ENCODE results near the gene NME2.

The NME2 gene

GRCh38 chr17:51188271-51188833 lies 22.1 kb downstream of the NME2 start:
- peaks cover 68% of the 10 kb centered on the region for H3K36me3 ChIP-seq (ENCODE audit: insufficient read depth, insufficient read length, low read length)
- no peaks in the 10 kb centered on the region for H3K9me3 ChIP-seq (ENCODE audit: insufficient read depth, low read length)
- peaks cover 3% of the 10 kb centered on the region for H3K4me1 ChIP-seq (ENCODE audit: insufficient read depth, insufficient read length)
- no peak overlapping the region for H3K4me3 ChIP-seq (ENCODE audit: insufficient read length, low read depth)
- no peak for DNase-seq (ENCODE audit: low read depth, low spot score)
- TF ChIP-seq ZNF274 (IDR thresholded peaks at IDR 0.05; ENCODE audit: low read depth, low read length): no peak
- no peak for TF ChIP-seq SUZ12 (IDR thresholded peaks at IDR 0.05; ENCODE audit: extremely low read depth, insufficient read depth, insufficient read length)
- no peak for TF ChIP-seq YY1 (IDR thresholded peaks at IDR 0.05; ENCODE audit: insufficient read depth, insufficient read length)
- no peak overlapping the region for H3K9ac ChIP-seq (ENCODE audit: insufficient read length, low read depth)
- no peaks in the 10 kb centered on the region for H3K27me3 ChIP-seq (ENCODE audit: insufficient read depth, insufficient read length)

DNA sequence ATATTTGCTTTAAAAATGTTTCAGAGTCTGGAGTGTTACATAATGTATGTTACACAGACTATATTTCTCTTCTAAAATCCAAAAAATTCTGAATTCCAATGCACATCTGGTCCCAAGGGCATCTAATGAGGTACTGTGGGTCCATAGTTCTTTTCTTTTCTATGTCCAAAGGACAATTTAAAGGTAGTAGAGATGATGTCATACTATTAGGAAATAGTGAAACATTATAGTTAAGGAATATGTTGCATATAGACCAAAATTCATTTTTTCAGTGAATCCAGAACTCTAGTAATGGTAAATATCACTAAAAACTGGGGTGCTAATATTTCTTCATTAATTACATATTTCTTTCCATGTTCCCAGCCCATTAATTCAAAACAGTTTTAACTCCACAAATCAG lies 23.0 kb downstream of the NME2 start:
- Histone ChIP-seq H3K9me3 (ENCODE audit: insufficient read depth, low read length) (no peaks in the 10 kb centered on the region), H3K27me3 (ENCODE audit: insufficient read depth, insufficient read length) (no peaks in the 10 kb centered on the region), H3K4me1 (ENCODE audit: insufficient read depth, insufficient read length) (peaks cover 3% of the 10 kb centered on the region), H3K36me3 (ENCODE audit: insufficient read depth, insufficient read length, low read length) (peaks cover 70% of the 10 kb centered on the region), H3K4me3 (ENCODE audit: insufficient read length, low read depth) (no peak overlapping the region), H3K9ac (ENCODE audit: insufficient read length, low read depth) (no peak overlapping the region)
- DNase-seq (ENCODE audit: low read depth, low spot score): no peak
- TF ChIP-seq SUZ12 (IDR thresholded peaks at IDR 0.05; ENCODE audit: extremely low read depth, insufficient read depth, insufficient read length) (no peak), YY1 (IDR thresholded peaks at IDR 0.05; ENCODE audit: insufficient read depth, insufficient read length) (no peak), ZNF274 (IDR thresholded peaks at IDR 0.05; ENCODE audit: low read depth, low read length) (no peak)

GRCh38 chr17:51189628-51190027 lies 23.4 kb downstream of the NME2 start:
- H3K4me3 ChIP-seq (ENCODE audit: insufficient read length, low read depth): no peak overlapping the region
- no peak for DNase-seq (ENCODE audit: low read depth, low spot score)
- no peaks in the 10 kb centered on the region for H3K9me3 ChIP-seq (ENCODE audit: insufficient read depth, low read length)
- H3K27me3 ChIP-seq (ENCODE audit: insufficient read depth, insufficient read length): no peaks in the 10 kb centered on the region
- peaks cover 3% of the 10 kb centered on the region for H3K4me1 ChIP-seq (ENCODE audit: insufficient read depth, insufficient read length)
- TF ChIP-seq SUZ12 (IDR thresholded peaks at IDR 0.05; ENCODE audit: extremely low read depth, insufficient read depth, insufficient read length): no peak
- no peak for TF ChIP-seq ZNF274 (IDR thresholded peaks at IDR 0.05; ENCODE audit: low read depth, low read length)
- no peak for TF ChIP-seq YY1 (IDR thresholded peaks at IDR 0.05; ENCODE audit: insufficient read depth, insufficient read length)
- H3K36me3 ChIP-seq (ENCODE audit: insufficient read depth, insufficient read length, low read length): peaks cover 70% of the 10 kb centered on the region
- H3K9ac ChIP-seq (ENCODE audit: insufficient read length, low read depth): no peak overlapping the region

DNA sequence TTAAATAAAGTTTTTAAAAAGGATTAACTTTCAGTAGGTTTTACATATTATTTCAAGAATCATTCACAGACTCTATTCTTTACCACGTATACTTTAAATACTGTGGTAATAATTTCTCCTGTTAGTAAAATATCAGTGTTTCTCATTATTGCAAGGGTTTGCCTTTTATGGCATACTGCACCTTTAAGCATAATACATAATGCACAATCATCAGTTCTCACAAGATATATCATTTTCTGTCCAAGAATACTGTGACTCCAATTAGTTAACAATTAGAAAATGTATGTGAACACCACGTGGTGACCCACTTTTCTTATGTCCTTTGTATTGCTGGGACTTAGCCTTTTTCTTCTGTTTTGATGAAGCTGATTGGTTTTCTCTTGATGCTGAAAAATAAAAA lies 25.7 kb downstream of the NME2 start:
- no peaks in the 10 kb centered on the region for H3K4me1 ChIP-seq (ENCODE audit: insufficient read depth, insufficient read length)
- no peak for TF ChIP-seq YY1 (IDR thresholded peaks at IDR 0.05; ENCODE audit: insufficient read depth, insufficient read length)
- no peak for TF ChIP-seq SUZ12 (IDR thresholded peaks at IDR 0.05; ENCODE audit: extremely low read depth, insufficient read depth, insufficient read length)
- TF ChIP-seq ZNF274 (IDR thresholded peaks at IDR 0.05; ENCODE audit: low read depth, low read length): no peak
- H3K9ac ChIP-seq (ENCODE audit: insufficient read length, low read depth): no peak overlapping the region
- DNase-seq (ENCODE audit: low read depth, low spot score): no peak
- H3K4me3 ChIP-seq (ENCODE audit: insufficient read length, low read depth): no peak overlapping the region
- H3K9me3 ChIP-seq (ENCODE audit: insufficient read depth, low read length): no peaks in the 10 kb centered on the region
- H3K36me3 ChIP-seq (ENCODE audit: insufficient read depth, insufficient read length, low read length): peaks cover 77% of the 10 kb centered on the region
- no peaks in the 10 kb centered on the region for H3K27me3 ChIP-seq (ENCODE audit: insufficient read depth, insufficient read length)

- no peak for DNase-seq (ENCODE audit: low read depth, low spot score)
- no peaks in the 10 kb centered on the region for H3K9me3 ChIP-seq (ENCODE audit: insufficient read depth, low read length)
- no peaks in the 10 kb centered on the region for H3K4me1 ChIP-seq (ENCODE audit: insufficient read depth, insufficient read length)
- TF ChIP-seq YY1 (IDR thresholded peaks at IDR 0.05; ENCODE audit: insufficient read depth, insufficient read length): no peak
- no peak for TF ChIP-seq SUZ12 (IDR thresholded peaks at IDR 0.05; ENCODE audit: extremely low read depth, insufficient read depth, insufficient read length)
- no peak for TF ChIP-seq ZNF274 (IDR thresholded peaks at IDR 0.05; ENCODE audit: low read depth, low read length)
- no peaks in the 10 kb centered on the region for H3K27me3 ChIP-seq (ENCODE audit: insufficient read depth, insufficient read length)
- no peak overlapping the region for H3K9ac ChIP-seq (ENCODE audit: insufficient read length, low read depth)
- H3K4me3 ChIP-seq (ENCODE audit: insufficient read length, low read depth): no peak overlapping the region
- peaks cover 84% of the 10 kb centered on the region for H3K36me3 ChIP-seq (ENCODE audit: insufficient read depth, insufficient read length, low read length)
These were observed 31.5 kb downstream of the NME2 start for GRCh38 chr17:51197754-51198153.

GRCh38 chr17:51200295-51200694 lies 34.1 kb downstream of the NME2 start:
- Histone ChIP-seq H3K9me3 (ENCODE audit: insufficient read depth, low read length) (no peaks in the 10 kb centered on the region), H3K9ac (ENCODE audit: insufficient read length, low read depth) (no peak overlapping the region), H3K4me3 (ENCODE audit: insufficient read length, low read depth) (no peak overlapping the region), H3K36me3 (ENCODE audit: insufficient read depth, insufficient read length, low read length) (peaks cover 83% of the 10 kb centered on the region), H3K4me1 (ENCODE audit: insufficient read depth, insufficient read length) (no peaks in the 10 kb centered on the region), H3K27me3 (ENCODE audit: insufficient read depth, insufficient read length) (no peaks in the 10 kb centered on the region)
- TF ChIP-seq YY1 (IDR thresholded peaks at IDR 0.05; ENCODE audit: insufficient read depth, insufficient read length): no peak
- no peak for DNase-seq (ENCODE audit: low read depth, low spot score)

GRCh38 chr17:51200846-51201245 lies 34.6 kb downstream of the NME2 start:
- TF ChIP-seq ZNF274 (IDR thresholded peaks at IDR 0.05; ENCODE audit: low read depth, low read length) (no peak), YY1 (IDR thresholded peaks at IDR 0.05; ENCODE audit: insufficient read depth, insufficient read length) (no peak), SUZ12 (IDR thresholded peaks at IDR 0.05; ENCODE audit: extremely low read depth, insufficient read depth, insufficient read length) (no peak)
- Histone ChIP-seq H3K27me3 (ENCODE audit: insufficient read depth, insufficient read length) (no peaks in the 10 kb centered on the region), H3K36me3 (ENCODE audit: insufficient read depth, insufficient read length, low read length) (peaks cover 83% of the 10 kb centered on the region), H3K9ac (ENCODE audit: insufficient read length, low read depth) (no peak overlapping the region), H3K4me1 (ENCODE audit: insufficient read depth, insufficient read length) (no peaks in the 10 kb centered on the region), H3K4me3 (ENCODE audit: insufficient read length, low read depth) (no peak overlapping the region), H3K9me3 (ENCODE audit: insufficient read depth, low read length) (no peaks in the 10 kb centered on the region)
- no peak for DNase-seq (ENCODE audit: low read depth, low spot score)
